H1 (cell line): ENCODE measurements around the gene RALY. TPM values are rescaled to one million over a fixed set of nuclear protein-coding genes. Genes with fewer than 3 reads are reported as not detected.

Source experiments
- E2F6 ChIP-seq: IDR thresholded peaks from 2 replicates; pipeline ENCODE4 v1.6.1; 2012; ENCODE audit warnings: inconsistent platforms
- KDM1A ChIP-seq: fragments of 200-600, 300-600 bp; sonication (generic); IDR thresholded peaks from 2 replicates; pipeline ENCODE4 v1.7.1; 2016; ENCODE audit warnings: mild to moderate bottlenecking, low read length, borderline replicate concordance
- SAP30 ChIP-seq: fragments of 300-600 bp; sonication (generic); IDR thresholded peaks from 2 replicates; pipeline ENCODE4 v1.7.1; 2012; ENCODE audit warnings: low read length, moderate library complexity, mild to moderate bottlenecking, inconsistent platforms; ENCODE audit not compliant: insufficient read depth, insufficient replicate concordance
- polyA plus RNA-seq, 7 experiments: library from polyadenylated mRNA; depleted of rRNA in 3 of 7; stranded (reverse) in 5 of 7; unstranded in 2 of 7; fragments of >200 nt in 5 of 7; fragments of 200-250 nt in 2 of 7; gene quantifications; 1 replicate in 5 of 7; 2 replicates in 1 of 7; 4 replicates in 1 of 7; pipeline versions ENCODE4 v1.2.1 to v1.2.3, GENCODE V29; 2011 to 2013; ENCODE audit warnings: missing spikeins in 2 of 7, mixed read lengths in 2 of 7
- total RNA-seq: library from RNA; stranded (reverse); fragmentation: NEBNext Ultra II Directional; extraction: Animal tissue kit (Norgen Biotek cat#: 25700); gene quantifications from 2 replicates; pipeline ENCODE4 v1.2.1, GENCODE V29; 2021
- TF ChIP-seq, protein P1 (sequence below), 3 experiments: IDR thresholded peaks; 1 replicate in 2 of 3; 2 replicates in 1 of 3; pipeline versions ENCODE4 v1.5.1 to v1.6.1; 2011; ENCODE audit warnings: low read length in 3 of 3, mild to moderate bottlenecking in 3 of 3, inconsistent platforms in 2 of 3, low read depth in 1 of 3, moderate library complexity in 1 of 3; ENCODE audit not compliant: insufficient read depth in 1 of 3; ENCODE audit errors: control extremely low read depth in 1 of 3
- TF ChIP-seq, protein P2 (sequence below): IDR thresholded peaks from 2 replicates; pipeline ENCODE4 v1.6.1; 2012; ENCODE audit warnings: low read length, inconsistent platforms

RALY gene
- total and polyA plus RNA-seq, 2 of the 8 experiments (the other 6 are each of a cell fraction or from before 2014, with no cell fraction given): 133 to 148 TPM

DNA sequence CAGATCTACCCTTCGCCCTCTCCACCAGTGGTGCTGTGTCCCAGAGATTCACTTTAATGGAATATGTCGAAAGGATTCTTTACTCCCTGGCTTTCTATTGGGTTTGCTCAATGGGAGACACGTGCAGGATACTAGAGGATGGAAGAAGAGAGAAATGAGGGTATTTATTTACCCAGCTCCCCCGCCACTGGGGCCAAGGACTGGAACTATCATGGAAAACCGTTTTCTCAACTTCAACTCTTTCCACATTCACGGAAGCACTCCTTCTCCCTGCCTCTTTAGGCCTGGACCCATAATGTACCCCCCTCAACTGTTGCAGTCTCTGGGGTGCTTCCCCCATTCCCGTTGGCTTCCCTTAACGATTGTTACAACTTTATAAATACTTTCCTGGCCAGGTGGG, 26.6 kb upstream of the RALY start (continued):
- no peak for TF ChIP-seq SAP30
- TF ChIP-seq, protein P1, sequence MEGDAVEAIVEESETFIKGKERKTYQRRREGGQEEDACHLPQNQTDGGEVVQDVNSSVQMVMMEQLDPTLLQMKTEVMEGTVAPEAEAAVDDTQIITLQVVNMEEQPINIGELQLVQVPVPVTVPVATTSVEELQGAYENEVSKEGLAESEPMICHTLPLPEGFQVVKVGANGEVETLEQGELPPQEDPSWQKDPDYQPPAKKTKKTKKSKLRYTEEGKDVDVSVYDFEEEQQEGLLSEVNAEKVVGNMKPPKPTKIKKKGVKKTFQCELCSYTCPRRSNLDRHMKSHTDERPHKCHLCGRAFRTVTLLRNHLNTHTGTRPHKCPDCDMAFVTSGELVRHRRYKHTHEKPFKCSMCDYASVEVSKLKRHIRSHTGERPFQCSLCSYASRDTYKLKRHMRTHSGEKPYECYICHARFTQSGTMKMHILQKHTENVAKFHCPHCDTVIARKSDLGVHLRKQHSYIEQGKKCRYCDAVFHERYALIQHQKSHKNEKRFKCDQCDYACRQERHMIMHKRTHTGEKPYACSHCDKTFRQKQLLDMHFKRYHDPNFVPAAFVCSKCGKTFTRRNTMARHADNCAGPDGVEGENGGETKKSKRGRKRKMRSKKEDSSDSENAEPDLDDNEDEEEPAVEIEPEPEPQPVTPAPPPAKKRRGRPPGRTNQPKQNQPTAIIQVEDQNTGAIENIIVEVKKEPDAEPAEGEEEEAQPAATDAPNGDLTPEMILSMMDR (IDR thresholded peaks at IDR 0.05; ENCODE audit: control extremely low read depth in 1 of 3, insufficient read depth in 1 of 3, low read depth in 1 of 3, low read length in 3 of 3): no peak
- no peak for TF ChIP-seq E2F6
- TF ChIP-seq, protein P2, sequence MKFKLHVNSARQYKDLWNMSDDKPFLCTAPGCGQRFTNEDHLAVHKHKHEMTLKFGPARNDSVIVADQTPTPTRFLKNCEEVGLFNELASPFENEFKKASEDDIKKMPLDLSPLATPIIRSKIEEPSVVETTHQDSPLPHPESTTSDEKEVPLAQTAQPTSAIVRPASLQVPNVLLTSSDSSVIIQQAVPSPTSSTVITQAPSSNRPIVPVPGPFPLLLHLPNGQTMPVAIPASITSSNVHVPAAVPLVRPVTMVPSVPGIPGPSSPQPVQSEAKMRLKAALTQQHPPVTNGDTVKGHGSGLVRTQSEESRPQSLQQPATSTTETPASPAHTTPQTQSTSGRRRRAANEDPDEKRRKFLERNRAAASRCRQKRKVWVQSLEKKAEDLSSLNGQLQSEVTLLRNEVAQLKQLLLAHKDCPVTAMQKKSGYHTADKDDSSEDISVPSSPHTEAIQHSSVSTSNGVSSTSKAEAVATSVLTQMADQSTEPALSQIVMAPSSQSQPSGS: no peak
- no peak for TF ChIP-seq KDM1A
